GM23248 (cell line): ENCODE measurements around the gene INS.

Experiments
- EZH2 ChIP-seq: fragments of 200-600 bp; sonication (generic); IDR thresholded peaks from 2 replicates; pipeline ENCODE4 v1.6.1; 2018; ENCODE audit warnings: antibody characterized with exemption, mild to moderate bottlenecking; ENCODE audit not compliant: insufficient read depth, poor library complexity, severe bottlenecking
- EZH2phosphoT487 ChIP-seq: fragments of 200-600 bp; sonication (generic); IDR thresholded peaks from 2 replicates; pipeline ENCODE4 v1.6.1; 2018; ENCODE audit warnings: antibody characterized with exemption, moderate library complexity, mild to moderate bottlenecking, low read depth; ENCODE audit not compliant: insufficient read depth

- TF ChIP-seq EZH2phosphoT487 = 0 out of 2 replicates have a peak, but pooled peaks have one; percentile 63
- peak; percentile 94 for TF ChIP-seq EZH2
Measured at GRCh38 chr11:2139621-2140337, 21.2 kb downstream of the INS start.
